ENCODE data around the gene WIPI1. TPM values are rescaled to one million over a fixed set of nuclear protein-coding genes. Genes with fewer than 3 reads are reported as not detected.

WIPI1 gene
- total RNA-seq, 2 donors from 2014 or later = 77.1 to 79.1 TPM

DNA sequence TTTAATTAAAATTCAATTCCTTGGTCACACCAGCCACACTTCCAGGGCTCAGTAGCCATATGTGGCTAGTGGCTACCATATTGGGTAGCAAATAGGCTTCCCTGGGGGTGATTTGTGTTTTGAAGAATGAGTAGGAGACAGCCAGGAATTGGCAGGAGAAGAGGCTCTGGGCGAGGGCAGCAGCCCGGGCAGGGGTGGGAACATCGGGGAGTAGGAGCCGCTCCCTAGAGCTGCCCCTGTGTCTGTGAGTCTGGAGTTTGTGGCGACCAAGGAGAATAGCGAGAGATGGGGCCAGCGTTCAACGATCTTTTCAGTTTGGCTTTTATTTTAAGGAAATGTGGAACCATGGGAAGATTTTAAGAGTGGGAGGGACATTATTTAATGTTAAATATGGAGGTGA is 81.7 kb downstream of the WIPI1 start:
- no peak overlapping the region for H3K4me3 ChIP-seq
- TF ChIP-seq, protein P1, sequence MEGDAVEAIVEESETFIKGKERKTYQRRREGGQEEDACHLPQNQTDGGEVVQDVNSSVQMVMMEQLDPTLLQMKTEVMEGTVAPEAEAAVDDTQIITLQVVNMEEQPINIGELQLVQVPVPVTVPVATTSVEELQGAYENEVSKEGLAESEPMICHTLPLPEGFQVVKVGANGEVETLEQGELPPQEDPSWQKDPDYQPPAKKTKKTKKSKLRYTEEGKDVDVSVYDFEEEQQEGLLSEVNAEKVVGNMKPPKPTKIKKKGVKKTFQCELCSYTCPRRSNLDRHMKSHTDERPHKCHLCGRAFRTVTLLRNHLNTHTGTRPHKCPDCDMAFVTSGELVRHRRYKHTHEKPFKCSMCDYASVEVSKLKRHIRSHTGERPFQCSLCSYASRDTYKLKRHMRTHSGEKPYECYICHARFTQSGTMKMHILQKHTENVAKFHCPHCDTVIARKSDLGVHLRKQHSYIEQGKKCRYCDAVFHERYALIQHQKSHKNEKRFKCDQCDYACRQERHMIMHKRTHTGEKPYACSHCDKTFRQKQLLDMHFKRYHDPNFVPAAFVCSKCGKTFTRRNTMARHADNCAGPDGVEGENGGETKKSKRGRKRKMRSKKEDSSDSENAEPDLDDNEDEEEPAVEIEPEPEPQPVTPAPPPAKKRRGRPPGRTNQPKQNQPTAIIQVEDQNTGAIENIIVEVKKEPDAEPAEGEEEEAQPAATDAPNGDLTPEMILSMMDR (IDR thresholded peaks at IDR 0.05) = no peak
- no peaks in the 10 kb centered on the region for H3K4me1 ChIP-seq
- no peak overlapping the region for H3K27ac ChIP-seq
- no peak for DNase-seq
- H3K9me3 ChIP-seq = no peaks in the 10 kb centered on the region
- intact Hi-C loops (cut with DNase I) = no loop called here
- no peaks in the 10 kb centered on the region for H3K36me3 ChIP-seq
- H3K9ac ChIP-seq (ENCODE audit: low read depth in 2 of 2, low read length in 2 of 2) = no peak overlapping the region
- H3K27me3 ChIP-seq = no peaks in the 10 kb centered on the region

Small RNAs within 50 kb of the gene (microRNA-seq; reads per million reads assigned to microRNA genes)
- gene MIR635 = not detected

Other genes starting within 250 kb of the WIPI1 start
- gene AMZ2, start 209.5 kb downstream of the WIPI1 start, total RNA-seq = 10 to 100 TPM; 31.5 to 44.1 TPM
- gene SLC16A6, start 166.4 kb downstream of the WIPI1 start, total RNA-seq = under 1 TPM; 0.15 to 0.19 TPM
- gene ARSG, start 166.0 kb downstream of the WIPI1 start, total RNA-seq = under 1 TPM; 0.24 to 0.79 TPM
- gene PRKAR1A, start 54.9 kb upstream of the WIPI1 start, total RNA-seq = 100 to 1,000 TPM; 133 to 168 TPM
- gene FAM20A, start 143.9 kb upstream of the WIPI1 start, total RNA-seq = 1 to 10 TPM in 1 of 2 donors, under 1 TPM in 1; 0.72 to 4.1 TPM

Measured in colonic mucosa (tissue), 4 donors.